Neuronal stem cell (in vitro differentiated cells): ENCODE measurements around the gene FLRT1.
A peak's percentile ranks its signal among the peaks of the same experiment; 100 is the strongest.

Experiments
- DNase-seq: peaks from one replicate; pipeline ENCODE4 v3.0.0-alpha.2; 2013; ENCODE audit warnings: low spot score
- H2AFZ ChIP-seq: one replicate; pipeline ENCODE4 v1.6.1; 2013; ENCODE audit warnings: mild to moderate bottlenecking, low read length, inconsistent platforms
- H2AK5ac ChIP-seq: 2 replicates; pipeline ENCODE4 v1.6.1; 2013; ENCODE audit warnings: low read depth, mild to moderate bottlenecking, inconsistent platforms, low read length, moderate library complexity, mixed read lengths
- H2BK120ac ChIP-seq: 2 replicates; pipeline ENCODE4 v1.6.1; 2013; ENCODE audit warnings: low read depth, mild to moderate bottlenecking, inconsistent platforms, low read length, moderate library complexity, mixed read lengths
- H2BK12ac ChIP-seq: one replicate; pipeline ENCODE4 v1.6.1; 2013; ENCODE audit warnings: low read length, inconsistent platforms
- H2BK15ac ChIP-seq: 2 replicates; pipeline ENCODE4 v1.6.1; 2013; ENCODE audit warnings: mild to moderate bottlenecking, low read length, inconsistent platforms, mixed read lengths
- H2BK5ac ChIP-seq: one replicate; pipeline ENCODE4 v1.6.1; 2013; ENCODE audit warnings: inconsistent platforms, mild to moderate bottlenecking, low read length, moderate library complexity
- H3K14ac ChIP-seq: one replicate; pipeline ENCODE4 v1.6.1; 2013; ENCODE audit warnings: low read length, inconsistent platforms
- H3K18ac ChIP-seq: 2 replicates; pipeline ENCODE4 v1.6.1; 2013; ENCODE audit warnings: low read length, inconsistent platforms
- H3K23ac ChIP-seq: 2 replicates; pipeline ENCODE4 v1.6.1; 2013; ENCODE audit warnings: low read depth, mild to moderate bottlenecking, mixed read lengths, low read length, inconsistent platforms; ENCODE audit not compliant: poor library complexity
- H3K27ac ChIP-seq: replicated peaks from 3 replicates; pipeline ENCODE4 v1.5.1; 2013; ENCODE audit warnings: low read length, inconsistent platforms
- H3K27me3 ChIP-seq, 3 experiments: 2 replicates each; pipeline ENCODE4 v1.6.1; 2013; ENCODE audit warnings: low read length in 3 of 3, mild to moderate bottlenecking in 2 of 3, inconsistent platforms in 1 of 3, low read depth in 1 of 3, mixed read lengths in 1 of 3, moderate library complexity in 1 of 3; ENCODE audit not compliant: control insufficient read depth in 3 of 3, insufficient read depth in 3 of 3
- H3K36me3 ChIP-seq, 2 donors: replicated peaks in 1 of 2; 2 replicates each; pipeline ENCODE4 v1.6.1; 2013; ENCODE audit warnings: low read length in 2 of 2; ENCODE audit not compliant: control insufficient read depth in 2 of 2, insufficient read depth in 2 of 2
- H3K4ac ChIP-seq: 2 replicates; pipeline ENCODE4 v1.6.1; 2013; ENCODE audit warnings: inconsistent platforms, mild to moderate bottlenecking, low read length, moderate library complexity
- H3K4me1 ChIP-seq, 2 donors: 1 replicate in 1 of 2; 2 replicates in 1 of 2; pipeline ENCODE4 v1.6.1; 2013; ENCODE audit warnings: low read length in 2 of 2, low read depth in 1 of 2; ENCODE audit not compliant: control insufficient read depth in 2 of 2, insufficient read depth in 1 of 2
- H3K4me2 ChIP-seq: one replicate; pipeline ENCODE4 v1.6.1; 2013; ENCODE audit warnings: mild to moderate bottlenecking, low read length, inconsistent platforms; ENCODE audit not compliant: insufficient read depth, poor library complexity, severe bottlenecking
- H3K4me3 ChIP-seq, 2 donors: 2 replicates each; pipeline ENCODE4 v1.5.1; 2013; ENCODE audit warnings: low read length in 2 of 2, mild to moderate bottlenecking in 2 of 2, inconsistent platforms in 1 of 2, moderate library complexity in 1 of 2
- H3K79me1 ChIP-seq: one replicate; pipeline ENCODE4 v1.6.1; 2013; ENCODE audit warnings: low read depth, mild to moderate bottlenecking, inconsistent platforms, low read length, moderate library complexity
- H3K9ac ChIP-seq: one replicate; pipeline ENCODE4 v1.6.1; 2013; ENCODE audit warnings: mild to moderate bottlenecking, low read depth, low read length, inconsistent platforms; ENCODE audit not compliant: poor library complexity
- H3K9me3 ChIP-seq, 2 donors: replicated peaks in 1 of 2; 2 replicates each; pipeline versions ENCODE3 to v1.6.1; 2013; ENCODE audit warnings: low read length in 2 of 2, mild to moderate bottlenecking in 2 of 2, inconsistent platforms in 1 of 2, low read depth in 1 of 2, mixed read lengths in 1 of 2, moderate library complexity in 1 of 2; ENCODE audit not compliant: control insufficient read depth in 2 of 2, insufficient read depth in 1 of 2
- H4K8ac ChIP-seq: one replicate; pipeline ENCODE4 v1.6.1; 2013; ENCODE audit warnings: low read depth, mild to moderate bottlenecking, inconsistent platforms, low read length, moderate library complexity
- H4K91ac ChIP-seq: one replicate; pipeline ENCODE4 v1.6.1; 2013; ENCODE audit warnings: low read length, low read depth, mild to moderate bottlenecking, inconsistent platforms; ENCODE audit not compliant: poor library complexity
- WGBS, 2 donors: extraction: QIAGEN DNeasy Blood & Tissue Kit; methylation state at CpG; one replicate each; pipeline ENCODE4 v1.1.7; 2013; ENCODE audit warnings: missing lambda C conversion rate in 2 of 2, mixed read lengths in 1 of 2; ENCODE audit not compliant: insufficient read length in 2 of 2, insufficient replicate concordance in 1 of 2; ENCODE audit errors: extremely low coverage in 2 of 2; 5-methylcytosine and 5-hydroxymethylcytosine counted together

FLRT1 gene

DNA sequence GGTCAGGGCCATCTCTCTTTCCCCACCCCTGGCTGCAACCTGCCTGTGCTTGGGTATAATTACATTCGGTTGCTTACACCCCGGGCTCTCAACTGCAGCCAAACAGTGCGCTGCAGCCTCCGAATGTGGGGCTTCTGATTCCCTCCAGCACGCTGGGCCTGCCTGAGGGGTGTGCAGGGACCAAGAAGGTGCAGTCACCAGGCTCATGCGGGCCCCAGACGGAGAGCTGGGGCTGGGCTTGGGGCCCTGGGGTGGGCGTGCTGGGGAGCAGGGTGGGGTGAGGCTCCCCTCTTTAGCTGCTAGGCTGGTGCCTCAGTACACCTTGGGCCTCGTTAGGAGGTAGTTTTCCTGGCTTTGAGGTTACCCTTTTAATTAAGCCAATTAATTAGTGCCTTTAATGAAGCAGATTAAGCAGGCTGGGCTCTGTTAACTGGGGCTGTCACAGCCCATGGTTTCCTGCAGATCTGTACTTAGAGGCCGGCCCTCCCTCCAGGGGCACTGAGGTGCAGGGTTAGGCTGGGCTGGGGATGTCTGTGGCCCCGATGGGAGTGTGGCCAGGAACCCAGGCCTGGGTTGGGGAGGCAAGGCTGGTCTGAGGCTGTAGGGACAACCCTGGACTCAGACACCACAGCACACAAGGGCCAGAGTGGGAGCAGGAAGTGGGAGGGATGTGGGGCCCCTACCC lies 17.3 kb downstream of the FLRT1 start:
- peak overlapping the region; percentile 63 for H3K9ac ChIP-seq
- H2AK5ac ChIP-seq = peak overlapping the region; percentile 73
- H2BK12ac ChIP-seq = peak overlapping the region; percentile 5
- no peak overlapping the region for H3K4me3 ChIP-seq
- H3K9me3 ChIP-seq = no peaks in the 10 kb centered on the region
- no peak overlapping the region for H2BK5ac ChIP-seq
- peak overlapping the region; percentile 92 for H3K18ac ChIP-seq
- H2BK120ac ChIP-seq = no peak overlapping the region
- peak overlapping the region; percentile 59 for H3K4ac ChIP-seq
- H3K27ac ChIP-seq = no peak overlapping the region
- no peak overlapping the region for H4K91ac ChIP-seq
- peak overlapping the region; percentile 78 for H3K14ac ChIP-seq
- no peaks in the 10 kb centered on the region for H3K36me3 ChIP-seq
- peak overlapping the region; percentile 92 for H2BK15ac ChIP-seq
- no peak overlapping the region for H3K4me2 ChIP-seq
- H3K4me1 ChIP-seq = peaks cover 37 to 40% of the 10 kb centered on the region in 2 donors
- peak overlapping the region; percentile 58 for H2AFZ ChIP-seq
- no peak for DNase-seq
- no peaks in the 10 kb centered on the region for H3K79me1 ChIP-seq
- H4K8ac ChIP-seq = no peak overlapping the region
- H3K27me3 ChIP-seq = peaks cover 0 to 7% (median 0%) of the 10 kb centered on the region in 3 experiments
- H3K23ac ChIP-seq = peak overlapping the region; percentile 68
- no CpG with 5 or more reads among the region's 11 CpGs for WGBS, 2 donors

DNA sequence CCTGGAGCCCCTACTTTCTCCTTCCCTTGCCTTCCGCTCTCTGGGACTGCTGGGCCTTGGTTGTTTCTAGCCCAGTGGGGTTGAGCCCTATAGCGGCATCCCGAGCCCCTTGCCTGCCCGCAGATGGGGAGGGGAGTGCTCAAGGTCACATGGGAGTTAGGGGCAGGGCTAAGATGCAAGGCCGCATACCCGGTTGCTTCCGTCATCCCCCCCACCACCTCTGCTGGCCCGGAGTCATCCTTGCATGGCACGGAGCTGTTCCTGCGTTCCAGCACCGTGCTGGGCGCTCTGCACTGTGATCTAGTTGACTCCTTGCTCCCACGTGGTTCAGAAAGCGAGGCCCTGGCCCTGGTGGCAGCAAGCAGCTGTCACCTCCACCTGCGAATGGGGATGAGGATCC lies 18.0 kb downstream of the FLRT1 start:
- Histone ChIP-seq H3K18ac (peak overlapping the region; percentile 92), H2BK15ac (peak overlapping the region; percentile 90), H4K91ac (no peak overlapping the region), H3K4ac (peak overlapping the region; percentile 59), H3K27ac (no peak overlapping the region), H3K9ac (peak overlapping the region; percentile 55), H3K23ac (peak overlapping the region; percentile 68), H2AK5ac (peak overlapping the region; percentile 73), H3K4me2 (no peak overlapping the region), H3K9me3 (no peaks in the 10 kb centered on the region), H3K4me1 (peaks cover 32 to 36% of the 10 kb centered on the region in 2 donors), H3K36me3 (no peaks in the 10 kb centered on the region), H2AFZ (peak overlapping the region; percentile 58), H4K8ac (no peak overlapping the region), H3K79me1 (no peaks in the 10 kb centered on the region), H3K14ac (peak overlapping the region; percentile 78), H3K27me3 (peaks cover 0 to 7% (median 0%) of the 10 kb centered on the region in 3 experiments), H3K4me3 (no peak overlapping the region), H2BK120ac (no peak overlapping the region), H2BK12ac (peak overlapping the region; percentile 59), H2BK5ac (no peak overlapping the region)
- WGBS, 2 donors = no CpG with 5 or more reads among the region's 15 CpGs
- no peak for DNase-seq

DNA sequence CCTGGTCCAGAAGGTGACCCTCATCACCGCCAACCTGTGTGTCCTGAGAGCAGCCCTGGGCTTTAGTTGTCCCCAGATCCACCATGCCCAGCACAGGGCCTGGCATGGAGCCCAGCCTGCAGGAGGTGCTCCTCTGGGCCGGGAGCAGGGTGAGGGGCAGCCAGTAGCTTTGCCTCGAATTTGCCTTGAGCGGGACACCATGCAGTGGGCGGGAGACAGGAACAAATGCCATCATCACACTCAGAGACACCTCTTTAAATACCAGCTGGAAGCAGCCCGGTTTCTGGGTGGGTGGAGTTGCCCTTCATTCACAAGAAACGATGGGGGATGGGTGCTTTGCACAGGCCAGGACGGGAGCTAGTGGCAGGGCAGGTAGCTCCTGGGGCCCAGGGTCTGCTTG lies 19.3 kb downstream of the FLRT1 start:
- H2BK12ac ChIP-seq = peak overlapping the region; percentile 33
- H4K8ac ChIP-seq = no peak overlapping the region
- H2AK5ac ChIP-seq = peak overlapping the region; percentile 94
- no peak for DNase-seq
- no peaks in the 10 kb centered on the region for H3K79me1 ChIP-seq
- no peak overlapping the region for H3K4ac ChIP-seq
- H3K27me3 ChIP-seq = peaks cover 0 to 9% (median 0%) of the 10 kb centered on the region in 3 experiments
- peak overlapping the region; percentile 22 for H2BK5ac ChIP-seq
- no CpG with 5 or more reads among the region's 8 CpGs for WGBS, 2 donors
- no peak overlapping the region for H2AFZ ChIP-seq
- no peaks in the 10 kb centered on the region for H3K9me3 ChIP-seq
- no peak overlapping the region for H3K14ac ChIP-seq
- H2BK15ac ChIP-seq = no peak overlapping the region
- no peak overlapping the region for H3K27ac ChIP-seq
- no peak overlapping the region for H3K4me3 ChIP-seq
- no peak overlapping the region for H4K91ac ChIP-seq
- H3K4me1 ChIP-seq = peaks cover 33 to 35% of the 10 kb centered on the region in 2 donors
- no peak overlapping the region for H3K4me2 ChIP-seq
- H3K18ac ChIP-seq = peak overlapping the region; percentile 73
- H3K9ac ChIP-seq = no peak overlapping the region
- H3K36me3 ChIP-seq = no peaks in the 10 kb centered on the region
- H3K23ac ChIP-seq = no peak overlapping the region
- no peak overlapping the region for H2BK120ac ChIP-seq

DNA sequence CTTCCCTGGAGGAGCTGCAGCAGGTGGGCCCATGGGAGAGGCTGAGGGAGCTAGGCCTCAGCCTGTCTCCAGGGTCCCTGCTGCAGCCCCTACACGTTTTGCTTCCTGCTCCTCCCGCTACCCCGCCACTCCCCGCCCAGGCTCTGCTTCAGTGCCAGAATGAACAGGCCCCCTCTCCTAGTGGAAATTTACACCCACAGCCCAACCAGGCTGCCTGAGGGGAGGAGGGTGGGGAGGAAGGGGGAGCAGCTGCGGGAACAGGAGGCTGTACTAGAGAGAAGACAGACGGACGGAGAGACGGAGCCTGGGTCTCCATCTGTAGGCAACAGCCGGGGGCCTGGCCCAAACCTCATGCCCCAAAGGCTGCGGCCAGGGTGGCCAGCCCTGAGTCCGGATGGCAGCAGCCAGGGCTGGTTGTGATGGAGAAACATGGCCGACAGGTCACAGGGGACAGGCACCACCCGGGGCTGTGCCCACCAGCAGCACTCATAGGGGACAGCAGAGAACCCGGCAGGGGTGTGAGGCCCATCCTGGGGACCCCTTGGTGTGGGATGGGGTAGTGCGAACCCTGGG lies 20.6 kb downstream of the FLRT1 start:
- no peak overlapping the region for H4K8ac ChIP-seq
- H3K4me3 ChIP-seq = no peak overlapping the region
- H3K4me1 ChIP-seq = peaks cover 40 to 43% of the 10 kb centered on the region in 2 donors
- H2AFZ ChIP-seq = no peak overlapping the region
- peak overlapping the region; percentile 61 for H3K9ac ChIP-seq
- H3K36me3 ChIP-seq = no peaks in the 10 kb centered on the region
- peak overlapping the region; percentile 53 for H2AK5ac ChIP-seq
- H3K23ac ChIP-seq = no peak overlapping the region
- H3K4me2 ChIP-seq = no peak overlapping the region
- peak overlapping the region; percentile 89 for H3K18ac ChIP-seq
- no CpG with 5 or more reads among the region's 15 CpGs for WGBS, 2 donors
- peaks cover 0 to 16% (median 0%) of the 10 kb centered on the region in 3 experiments for H3K27me3 ChIP-seq
- no peaks in the 10 kb centered on the region for H3K9me3 ChIP-seq
- H2BK120ac ChIP-seq = peak overlapping the region; percentile 26
- no peak overlapping the region for H3K14ac ChIP-seq
- no peak overlapping the region for H3K27ac ChIP-seq
- H3K79me1 ChIP-seq = no peaks in the 10 kb centered on the region
- DNase-seq = no peak
- peak overlapping the region; percentile 90 for H2BK5ac ChIP-seq
- H2BK15ac ChIP-seq = peak overlapping the region; percentile 93
- H3K4ac ChIP-seq = no peak overlapping the region
- H2BK12ac ChIP-seq = no peak overlapping the region
- H4K91ac ChIP-seq = no peak overlapping the region
